ENCODE results near the gene BACH1. TPM values are rescaled to one million over a fixed set of nuclear protein-coding genes. Genes with fewer than 3 reads are reported as not detected.

The BACH1 gene
- total and polyA plus RNA-seq, 4 experiments from 2014 or later, result 19.1 to 49.0 (median 32.9) TPM

- no peak overlapping the region for H3K4me3 Mint-ChIP-seq
- H3K4me1 Mint-ChIP-seq, result peaks cover 8 to 27% (median 13%) of the 10 kb centered on the region in 4 donors
- no peaks in the 10 kb centered on the region for H3K9me3 ChIP-seq (ENCODE audit: control insufficient read depth in 1 of 2, low read length in 2 of 2)
- no peak overlapping the region for H3K27ac ChIP-seq (ENCODE audit: low read depth, low read length)
- no peak overlapping the region for H3K4me3 ChIP-seq (ENCODE audit: low read length in 2 of 2)
- POLR2A ChIA-PET (ENCODE audit: partially characterized antibody), result no interaction called here
- H3K27ac Mint-ChIP-seq, result peak overlapping the region in 4 of 7 donors; percentile 18 to 70 (median 66)
- H3K9me3 Mint-ChIP-seq, result peaks cover 0 to 3% (median 0%) of the 10 kb centered on the region in 8 donors
- no peaks in the 10 kb centered on the region for H3K27me3 ChIP-seq (ENCODE audit: insufficient read depth, low read length)
- peak in 3 of 5 donors; percentile 21 to 33 (median 26) for DNase-seq
- CTCF ChIA-PET (ENCODE audit: partially characterized antibody), result interaction anchor here (1.1 to 2.4 kb wide), 11 partner anchors 10 to 273 kb away, joined by 3 to 17 read pairs (median 5); no protein-coding TSS in a partner anchor
- H3K27me3 Mint-ChIP-seq, result no peaks in the 10 kb centered on the region
- H3K4me1 ChIP-seq (ENCODE audit: insufficient read depth, low read length), result peaks cover 5% of the 10 kb centered on the region
- H3K36me3 ChIP-seq (ENCODE audit: insufficient read depth, low read length), result no peaks in the 10 kb centered on the region
- peaks cover 11 to 17% of the 10 kb centered on the region in 2 donors for H3K36me3 Mint-ChIP-seq
- intact Hi-C loops (cut with micrococcal nuclease), result no loop called here
Observed at GRCh38 chr21:29360799-29361765, 62.4 kb downstream of the BACH1 start.

- peaks cover 4 to 15% (median 6%) of the 10 kb centered on the region in 4 donors for H3K4me1 Mint-ChIP-seq
- H3K4me3 Mint-ChIP-seq, result no peak overlapping the region
- H3K27ac ChIP-seq (ENCODE audit: low read depth, low read length), result no peak overlapping the region
- H3K9me3 Mint-ChIP-seq, result no peaks in the 10 kb centered on the region
- peaks cover 8 to 22% of the 10 kb centered on the region in 2 donors for H3K36me3 Mint-ChIP-seq
- no peak overlapping the region for H3K4me3 ChIP-seq (ENCODE audit: low read length in 2 of 2)
- H3K9me3 ChIP-seq (ENCODE audit: control insufficient read depth in 1 of 2, low read length in 2 of 2), result no peaks in the 10 kb centered on the region
- DNase-seq, result no peak
- no peaks in the 10 kb centered on the region for H3K27me3 Mint-ChIP-seq
- intact Hi-C loops (cut with micrococcal nuclease), result no loop called here
- no peaks in the 10 kb centered on the region for H3K36me3 ChIP-seq (ENCODE audit: insufficient read depth, low read length)
- POLR2A ChIA-PET (ENCODE audit: partially characterized antibody), result no interaction called here
- no peak overlapping the region for H3K27ac Mint-ChIP-seq
- peaks cover 5% of the 10 kb centered on the region for H3K4me1 ChIP-seq (ENCODE audit: insufficient read depth, low read length)
- H3K27me3 ChIP-seq (ENCODE audit: insufficient read depth, low read length), result no peaks in the 10 kb centered on the region
- CTCF ChIA-PET (ENCODE audit: partially characterized antibody), result interaction anchor here (0.9 kb wide), 1 partner anchor 9 kb away, joined by 4 read pairs; no protein-coding TSS in a partner anchor
Observed at GRCh38 chr21:29362758-29363157, 64.0 kb downstream of the BACH1 start.

GRCh38 chr21:29365661-29366265, 67.0 kb downstream of the BACH1 start:
- H3K36me3 ChIP-seq (ENCODE audit: insufficient read depth, low read length), result no peaks in the 10 kb centered on the region
- H3K27ac ChIP-seq (ENCODE audit: low read depth, low read length), result no peak overlapping the region
- no peaks in the 10 kb centered on the region for H3K4me1 ChIP-seq (ENCODE audit: insufficient read depth, low read length)
- ChIA-PET POLR2A (ENCODE audit: partially characterized antibody) (no interaction called here), CTCF (ENCODE audit: partially characterized antibody) (interaction anchor here (1.3 to 1.7 kb wide), 3 partner anchors 10 to 276 kb away, joined by 3 to 4 read pairs (median 3); partner anchors contain the start of gene BACH1)
- H3K9me3 ChIP-seq (ENCODE audit: control insufficient read depth in 1 of 2, low read length in 2 of 2), result no peaks in the 10 kb centered on the region
- H3K4me3 ChIP-seq (ENCODE audit: low read length in 2 of 2), result no peak overlapping the region
- Mint-ChIP-seq H3K4me1 (peaks cover 0 to 5% (median 1%) of the 10 kb centered on the region in 4 donors), H3K9me3 (no peaks in the 10 kb centered on the region), H3K36me3 (peaks cover 8 to 22% of the 10 kb centered on the region in 2 donors), H3K27ac (peak overlapping the region in 1 of 7 donors; percentile 52), H3K4me3 (no peak overlapping the region), H3K27me3 (no peaks in the 10 kb centered on the region)
- DNase-seq, result no peak
- H3K27me3 ChIP-seq (ENCODE audit: insufficient read depth, low read length), result no peaks in the 10 kb centered on the region
- intact Hi-C loops (cut with micrococcal nuclease), result no loop called here

DNA sequence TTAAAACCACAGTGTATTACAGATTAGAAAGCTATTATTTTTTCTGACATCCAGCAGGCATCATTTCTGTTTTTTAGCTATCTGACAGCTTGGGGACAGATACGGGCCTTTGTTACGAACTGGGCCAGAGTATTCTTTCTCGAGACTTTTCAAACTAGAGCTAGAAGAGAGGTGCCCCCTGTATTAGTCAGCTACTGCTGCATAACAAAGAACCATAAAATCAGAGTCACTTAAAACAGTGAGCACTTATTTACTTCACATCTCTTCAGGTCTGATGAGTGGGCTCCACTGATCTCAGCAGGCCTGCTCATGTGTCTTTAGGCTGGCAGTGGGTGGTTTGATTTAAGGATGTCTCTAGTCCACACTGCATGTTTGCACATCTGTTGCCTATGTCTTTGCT, 67.8 kb downstream of the BACH1 start:
- peaks cover 6 to 22% of the 10 kb centered on the region in 2 donors for H3K36me3 Mint-ChIP-seq
- intact Hi-C loops (cut with micrococcal nuclease), result no loop called here
- POLR2A ChIA-PET (ENCODE audit: partially characterized antibody), result no interaction called here
- no peak for DNase-seq
- no peaks in the 10 kb centered on the region for H3K9me3 Mint-ChIP-seq
- Histone ChIP-seq H3K27me3 (ENCODE audit: insufficient read depth, low read length) (no peaks in the 10 kb centered on the region), H3K27ac (ENCODE audit: low read depth, low read length) (no peak overlapping the region), H3K36me3 (ENCODE audit: insufficient read depth, low read length) (no peaks in the 10 kb centered on the region), H3K9me3 (ENCODE audit: control insufficient read depth in 1 of 2, low read length in 2 of 2) (no peaks in the 10 kb centered on the region), H3K4me1 (ENCODE audit: insufficient read depth, low read length) (no peaks in the 10 kb centered on the region), H3K4me3 (ENCODE audit: low read length in 2 of 2) (no peak overlapping the region)
- no peaks in the 10 kb centered on the region for H3K27me3 Mint-ChIP-seq
- CTCF ChIA-PET (ENCODE audit: partially characterized antibody), result interaction anchor here (1.3 to 1.7 kb wide), 3 partner anchors 9 to 276 kb away, joined by 3 to 4 read pairs (median 3); partner anchors contain the start of gene BACH1
- H3K4me3 Mint-ChIP-seq, result no peak overlapping the region
- H3K27ac Mint-ChIP-seq, result no peak overlapping the region
- H3K4me1 Mint-ChIP-seq, result peaks cover 0 to 1% (median 0%) of the 10 kb centered on the region in 4 donors

- H3K27me3 Mint-ChIP-seq, result no peaks in the 10 kb centered on the region
- no peak overlapping the region for H3K4me3 Mint-ChIP-seq
- H3K27ac Mint-ChIP-seq, result no peak overlapping the region
- DNase-seq, result no peak
- Histone ChIP-seq H3K4me3 (ENCODE audit: low read length in 2 of 2) (no peak overlapping the region), H3K27me3 (ENCODE audit: insufficient read depth, low read length) (no peaks in the 10 kb centered on the region), H3K4me1 (ENCODE audit: insufficient read depth, low read length) (no peaks in the 10 kb centered on the region), H3K36me3 (ENCODE audit: insufficient read depth, low read length) (no peaks in the 10 kb centered on the region), H3K27ac (ENCODE audit: low read depth, low read length) (no peak overlapping the region), H3K9me3 (ENCODE audit: control insufficient read depth in 1 of 2, low read length in 2 of 2) (no peaks in the 10 kb centered on the region)
- H3K36me3 Mint-ChIP-seq, result peaks cover 6 to 22% of the 10 kb centered on the region in 2 donors
- H3K9me3 Mint-ChIP-seq, result no peaks in the 10 kb centered on the region
- peaks cover 0 to 3% (median under 1%) of the 10 kb centered on the region in 4 donors for H3K4me1 Mint-ChIP-seq
- POLR2A ChIA-PET (ENCODE audit: partially characterized antibody), result no interaction called here
- CTCF ChIA-PET (ENCODE audit: partially characterized antibody), result no interaction called here
- intact Hi-C loops (cut with micrococcal nuclease), result no loop called here
Observed at GRCh38 chr21:29367335-29367734, 68.6 kb downstream of the BACH1 start.

- H3K27ac ChIP-seq (ENCODE audit: low read depth, low read length), result no peak overlapping the region
- ChIA-PET CTCF (ENCODE audit: partially characterized antibody) (interaction anchor here (1.0 to 12.9 kb wide), 3 partner anchors 11 to 277 kb away, joined by 4 to 241 read pairs (median 4); no protein-coding TSS in a partner anchor), POLR2A (ENCODE audit: partially characterized antibody) (no interaction called here)
- no peaks in the 10 kb centered on the region for H3K9me3 ChIP-seq (ENCODE audit: control insufficient read depth in 1 of 2, low read length in 2 of 2)
- H3K4me3 ChIP-seq (ENCODE audit: low read length in 2 of 2), result no peak overlapping the region
- Mint-ChIP-seq H3K27ac (no peak overlapping the region), H3K27me3 (no peaks in the 10 kb centered on the region), H3K4me1 (peaks cover 0 to 6% (median 2%) of the 10 kb centered on the region in 4 donors), H3K36me3 (peaks cover 2 to 10% of the 10 kb centered on the region in 2 donors), H3K9me3 (no peaks in the 10 kb centered on the region), H3K4me3 (no peak overlapping the region)
- H3K36me3 ChIP-seq (ENCODE audit: insufficient read depth, low read length), result no peaks in the 10 kb centered on the region
- no peaks in the 10 kb centered on the region for H3K4me1 ChIP-seq (ENCODE audit: insufficient read depth, low read length)
- DNase-seq, result no peak
- intact Hi-C loops (cut with micrococcal nuclease), result no loop called here
- H3K27me3 ChIP-seq (ENCODE audit: insufficient read depth, low read length), result no peaks in the 10 kb centered on the region
Observed at GRCh38 chr21:29368906-29369305, 70.2 kb downstream of the BACH1 start.

DNA sequence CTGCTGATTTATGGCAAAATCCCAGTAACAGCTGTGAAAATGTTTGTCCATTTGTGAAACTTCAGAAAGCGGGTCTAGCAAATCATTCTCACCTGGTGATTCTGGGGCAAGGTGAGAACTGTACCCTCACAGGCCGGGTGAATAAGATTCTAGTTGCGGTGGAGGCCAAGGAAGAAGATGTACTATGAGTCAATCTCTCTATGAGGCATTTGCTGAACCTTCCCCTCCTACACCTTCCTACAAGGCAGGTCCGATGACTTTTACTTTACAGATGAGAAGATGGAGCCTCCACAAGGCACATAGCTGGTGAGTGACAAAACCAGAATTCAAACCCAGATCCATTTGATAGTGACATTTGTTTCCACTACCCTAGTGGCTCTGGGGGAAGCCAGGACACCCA, 72.7 kb downstream of the BACH1 start:
- Mint-ChIP-seq H3K27me3 (no peaks in the 10 kb centered on the region), H3K36me3 (peaks cover 2 to 5% of the 10 kb centered on the region in 2 donors), H3K4me3 (no peak overlapping the region), H3K9me3 (no peaks in the 10 kb centered on the region), H3K4me1 (peaks cover 3 to 9% (median 4%) of the 10 kb centered on the region in 4 donors), H3K27ac (peak overlapping the region in 1 of 7 donors; percentile 1)
- H3K36me3 ChIP-seq (ENCODE audit: insufficient read depth, low read length), result no peaks in the 10 kb centered on the region
- DNase-seq, result no peak
- no peak overlapping the region for H3K4me3 ChIP-seq (ENCODE audit: low read length in 2 of 2)
- no peaks in the 10 kb centered on the region for H3K9me3 ChIP-seq (ENCODE audit: control insufficient read depth in 1 of 2, low read length in 2 of 2)
- H3K4me1 ChIP-seq (ENCODE audit: insufficient read depth, low read length), result peaks cover 3% of the 10 kb centered on the region
- intact Hi-C loops (cut with micrococcal nuclease), result no loop called here
- no peaks in the 10 kb centered on the region for H3K27me3 ChIP-seq (ENCODE audit: insufficient read depth, low read length)
- no peak overlapping the region for H3K27ac ChIP-seq (ENCODE audit: low read depth, low read length)
- ChIA-PET CTCF (ENCODE audit: partially characterized antibody) (interaction anchor here (0.7 to 12.9 kb wide), 17 partner anchors 9 to 626 kb away, joined by 3 to 241 read pairs (median 5); no protein-coding TSS in a partner anchor), POLR2A (ENCODE audit: partially characterized antibody) (no interaction called here)

Measured in CD4-positive, alpha-beta memory T cell (primary cell).